HepG2 (cell line): ENCODE data around the gene SAXO1. TPM values are rescaled to one million over a fixed set of nuclear protein-coding genes. Genes with fewer than 3 reads are reported as not detected.

Experiments
- GPBP1L1 ChIP-seq: sonication (generic); formaldehyde crosslinking; IDR thresholded peaks from 2 replicates; pipeline ENCODE4 v1.5.0; 2020; ENCODE audit warnings: mild to moderate bottlenecking, missing genetic modification reagents
- HES4 ChIP-seq: sonication (generic); formaldehyde crosslinking; IDR thresholded peaks from 2 replicates; pipeline ENCODE4 v1.9.0; 2021; ENCODE audit warnings: mild to moderate bottlenecking, missing genetic modification reagents, borderline replicate concordance
- JUN ChIP-seq: sonication (generic); formaldehyde crosslinking; IDR thresholded peaks from 2 replicates; pipeline ENCODE4 v1.4.0; 2020; ENCODE audit warnings: mild to moderate bottlenecking, missing genetic modification reagents
- NFIC ChIP-seq: IDR thresholded peaks from 2 replicates; pipeline ENCODE4 v1.6.1; 2012; ENCODE audit warnings: mild to moderate bottlenecking, low read length, inconsistent platforms
- ZBTB20 ChIP-seq: sonication (generic); formaldehyde crosslinking; IDR thresholded peaks from 2 replicates; pipeline ENCODE4 v1.8.1; 2023; ENCODE audit warnings: missing genetic modification reagents, low read depth, mild to moderate bottlenecking, borderline replicate concordance
- ZBTB4 ChIP-seq: sonication (generic); formaldehyde crosslinking; IDR thresholded peaks from 2 replicates; pipeline ENCODE4 v1.4.0; 2020; ENCODE audit warnings: missing genetic modification reagents, mild to moderate bottlenecking, borderline replicate concordance
- ZNF235 ChIP-seq: sonication (generic); formaldehyde crosslinking; IDR thresholded peaks from 2 replicates; pipeline ENCODE4 v1.8.1; 2023; ENCODE audit warnings: mild to moderate bottlenecking, missing genetic modification reagents, borderline replicate concordance
- ZNF432 ChIP-seq: sonication (generic); formaldehyde crosslinking; IDR thresholded peaks from 2 replicates; pipeline ENCODE4 v1.5.0; 2020; ENCODE audit warnings: missing genetic modification reagents, mild to moderate bottlenecking, borderline replicate concordance
- ZNF678 ChIP-seq: sonication (generic); formaldehyde crosslinking; IDR thresholded peaks from 2 replicates; pipeline ENCODE4 v1.4.0; 2020; ENCODE audit warnings: mild to moderate bottlenecking, missing genetic modification reagents
- polyA plus RNA-seq, 8 experiments: library from polyadenylated mRNA; depleted of rRNA in 3 of 8; stranded (reverse) in 7 of 8; unstranded in 1 of 8; fragments of >200 nt; fragmentation: Illumina TruSeq in 4 of 8; extraction: Trizol in 4 of 8; gene quantifications; 2 replicates each; pipeline versions ENCODE4 v1.2.1 to v1.2.3, GENCODE V29; 2011 to 2016; ENCODE audit warnings: low read depth in 4 of 8, missing spikeins in 1 of 8, mixed read lengths in 1 of 8; ENCODE audit not compliant: insufficient read depth in 1 of 8
- total RNA-seq, 5 experiments: library from RNA; depleted of rRNA; stranded (reverse); fragments of >200 nt; fragmentation: Illumina TruSeq; extraction: Trizol; gene quantifications; 2 replicates each; pipeline ENCODE4 v1.2.3, GENCODE V29; 2016; ENCODE audit warnings: low read depth in 1 of 5

Gene SAXO1
- total and polyA plus RNA-seq, 2 of the 13 experiments (the other 11 are each of a cell fraction or from before 2014, with no cell fraction given): not detected

GRCh38 chr9:18923671-18924430 is 109.2 kb downstream of the SAXO1 start (continued):
- no peak for TF ChIP-seq ZBTB4 (CRISPR knock-in tag)
- TF ChIP-seq ZNF678 (CRISPR knock-in tag): no peak
- no peak for TF ChIP-seq GPBP1L1
- no peak for TF ChIP-seq ZNF235 (CRISPR knock-in tag)
- no peak for TF ChIP-seq ZBTB20 (CRISPR knock-in tag)
- no peak for TF ChIP-seq ZNF432
- no peak for TF ChIP-seq HES4
- no peak for TF ChIP-seq JUN (CRISPR knock-in tag)
- no peak for TF ChIP-seq NFIC
